Adipose tissue (tissue), 3 donors: Measurements from ENCODE around the gene GRB7. TPM values are rescaled to one million over a fixed set of nuclear protein-coding genes. Genes with fewer than 3 reads are reported as not detected.

Source experiments
- H3K27ac ChIP-seq: one replicate; pipeline ENCODE4 v1.5.1; 2013; ENCODE audit warnings: low read depth, low read length
- WGBS, 3 donors: extraction: QIAGEN DNeasy Blood & Tissue Kit; methylation state at CpG; one replicate each; pipeline ENCODE4 v1.1.7; 2013; 5-methylcytosine and 5-hydroxymethylcytosine counted together
- polyA plus RNA-seq, 3 donors: library from polyadenylated mRNA; stranded (reverse); fragments of 200-250 nt; gene quantifications; one replicate each; pipeline ENCODE4 v1.2.3, GENCODE V29; 2013
- donor health status: healthy with polysubstance abuse.
- donor health status: Bipolar disorder and iron deficiency.
- donor health status: healthy.

Gene GRB7
- polyA plus RNA-seq, 3 donors = 0.34 to 29.6 (median 2.8) TPM

DNA sequence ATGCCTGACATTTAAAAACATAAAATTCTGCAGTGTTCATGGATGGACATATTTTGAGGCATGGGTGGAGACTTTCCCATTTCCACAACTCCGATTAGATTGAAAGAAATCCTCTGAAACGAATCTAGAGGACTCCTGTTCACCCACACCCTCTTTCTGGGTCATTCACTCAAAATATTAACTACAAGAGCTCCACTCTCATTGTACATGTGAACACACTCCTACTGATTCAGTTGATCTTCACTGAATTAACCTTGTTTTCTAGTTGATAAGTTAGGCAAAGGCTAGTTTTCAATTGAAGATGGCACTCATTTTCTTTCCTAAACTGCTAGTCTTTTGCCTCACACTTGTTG, 44.1 kb downstream of the GRB7 start:
- no peak overlapping the region for H3K27ac ChIP-seq
- 44 to 74% (median 66%) methylated on average over 2 of the region's 2 CpGs for WGBS, 3 donors

- H3K27ac ChIP-seq = no peak overlapping the region
- whole genome bisulfite sequencing, 3 donors = 13 to 43% (median 32%) methylated on average over 4 of the region's 4 CpGs
Observed at GRCh38 chr17:39782481-39782880, 44.7 kb downstream of the GRB7 start.

- 78 to 98% (median 96%) methylated on average over 1 of the region's 1 CpG for WGBS, 3 donors
- H3K27ac ChIP-seq = no peak overlapping the region
Observed at GRCh38 chr17:39782980-39783379, 45.2 kb downstream of the GRB7 start.

DNA sequence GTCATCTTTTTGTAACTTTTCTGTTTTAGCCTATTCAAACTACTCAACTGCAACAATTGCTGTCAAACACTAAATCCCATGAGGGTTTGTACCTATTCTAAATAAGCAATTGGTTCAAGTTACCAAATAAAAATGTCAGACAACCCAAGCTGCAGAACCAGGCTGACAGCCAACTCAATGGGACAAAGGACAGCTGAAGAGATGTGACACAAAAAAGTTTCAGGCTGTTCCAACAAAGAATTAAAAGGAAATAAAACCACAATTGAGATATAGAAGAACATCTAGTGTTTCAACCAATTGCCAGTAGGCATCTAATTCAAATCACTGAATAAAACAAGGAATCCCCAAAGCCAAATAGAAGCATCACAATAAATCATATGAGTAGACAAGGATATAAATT, 49.3 kb downstream of the GRB7 start:
- H3K27ac ChIP-seq = no peak overlapping the region

- 80 to 85% (median 83%) methylated on average over 8 of the region's 8 CpGs for WGBS, 3 donors
- H3K27ac ChIP-seq = no peak overlapping the region
Observed at GRCh38 chr17:39787743-39788484, 50.2 kb downstream of the GRB7 start.

GRCh38 chr17:39791111-39791992, 53.6 kb downstream of the GRB7 start:
- WGBS, 3 donors = 48 to 59% (median 56%) methylated on average over 6 of the region's 6 CpGs
- no peak overlapping the region for H3K27ac ChIP-seq

DNA sequence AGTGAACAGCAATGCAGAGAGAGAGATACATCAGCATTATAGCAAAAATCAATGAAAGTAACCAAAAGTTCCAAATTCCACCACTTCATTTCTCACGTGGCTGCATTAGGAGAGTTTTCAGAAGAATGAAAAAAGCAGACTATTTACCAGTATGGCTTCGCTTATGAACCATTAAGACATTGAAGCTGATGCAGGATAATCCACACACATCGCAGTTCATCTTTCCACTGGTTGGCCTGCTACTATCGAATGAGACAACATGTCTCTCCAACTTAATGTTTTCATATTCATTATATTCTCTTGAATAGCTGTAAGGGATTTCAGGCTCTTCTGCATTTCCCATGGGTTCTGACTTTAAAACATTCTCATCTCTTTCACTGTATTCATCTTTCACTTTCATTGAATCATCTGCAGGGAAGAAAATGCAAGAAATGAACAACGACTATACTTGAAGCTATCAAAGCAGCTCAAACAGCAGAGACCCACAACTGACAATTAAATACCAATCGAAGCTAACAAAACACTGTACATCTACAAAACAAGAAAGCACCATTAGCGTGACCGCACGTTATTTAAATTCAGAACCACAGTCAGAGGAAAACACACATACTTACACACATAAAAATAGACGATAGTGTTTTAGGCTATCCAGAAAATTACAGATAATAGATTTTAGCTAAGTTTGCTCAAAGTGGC, 54.9 kb downstream of the GRB7 start:
- no peak overlapping the region for H3K27ac ChIP-seq
- 75 to 86% (median 84%) methylated on average over 10 of the region's 10 CpGs for WGBS, 3 donors

- no peak overlapping the region for H3K27ac ChIP-seq
- 42 to 59% (median 58%) methylated on average over 3 of the region's 3 CpGs for WGBS, 3 donors
Observed at GRCh38 chr17:39793301-39793872, 55.6 kb downstream of the GRB7 start.

- 85 to 87% (median 86%) methylated on average over 2 of the region's 2 CpGs for WGBS, 3 donors
- H3K27ac ChIP-seq = no peak overlapping the region
Observed at GRCh38 chr17:39794249-39794970, 56.7 kb downstream of the GRB7 start.

Other genes with a start within 250 kb of the GRB7 start
- under 1 TPM in 2 of 3 donors, not detected in 1; 0.01 to 0.22 TPM for gene NEUROD2, start 130.0 kb upstream of the GRB7 start, polyA plus RNA-seq
- 100 to 1,000 TPM in 1 of 3 donors, 10 to 100 TPM in 1, 1 to 10 TPM in 1; 8.7 to 183 (median 40.4) TPM for gene PPP1R1B, start 111.0 kb upstream of the GRB7 start, polyA plus RNA-seq
- gene STARD3, start 100.8 kb upstream of the GRB7 start, polyA plus RNA-seq = 10 to 100 TPM; 42.7 to 60.8 (median 46.6) TPM
- gene TCAP, start 72.6 kb upstream of the GRB7 start, polyA plus RNA-seq = 10 to 100 TPM in 1 of 3 donors, 1 to 10 TPM in 1, under 1 TPM in 1; 0.48 to 11.5 (median 3.8) TPM
- 1 to 10 TPM; 2.1 to 9.8 (median 3.3) TPM for gene PNMT, start 69.5 kb upstream of the GRB7 start, polyA plus RNA-seq
- 10 to 100 TPM in 2 of 3 donors, 1 to 10 TPM in 1; 8.4 to 19.9 (median 12.3) TPM for gene PGAP3, start 49.9 kb upstream of the GRB7 start, polyA plus RNA-seq
- gene ERBB2, start 37.9 kb upstream of the GRB7 start, polyA plus RNA-seq = 10 to 100 TPM in 1 of 3 donors, 1 to 10 TPM in 2; 7.2 to 28.0 (median 7.4) TPM
- gene MIEN1, start 7.4 kb upstream of the GRB7 start, polyA plus RNA-seq = 10 to 100 TPM; 43.2 to 79.4 (median 45.4) TPM
- under 1 TPM; 0.29 to 0.62 (median 0.34) TPM for gene IKZF3, start 126.4 kb downstream of the GRB7 start, polyA plus RNA-seq
- not detected for gene ZPBP2, start 130.3 kb downstream of the GRB7 start, polyA plus RNA-seq
- 10 to 100 TPM in 2 of 3 donors, 1 to 10 TPM in 1; 3.8 to 24.1 (median 21.4) TPM for gene GSDMB, start 180.7 kb downstream of the GRB7 start, polyA plus RNA-seq
- 100 to 1,000 TPM in 2 of 3 donors, 10 to 100 TPM in 1; 60.2 to 215 (median 188) TPM for gene ORMDL3, start 189.7 kb downstream of the GRB7 start, polyA plus RNA-seq
- gene LRRC3C, start 189.8 kb downstream of the GRB7 start, polyA plus RNA-seq = not detected
- gene GSDMA, start 225.1 kb downstream of the GRB7 start, polyA plus RNA-seq = under 1 TPM; 0.14 to 0.91 (median 0.22) TPM
- 10 to 100 TPM; 42.6 to 81.7 (median 54.8) TPM for gene PSMD3, start 242.9 kb downstream of the GRB7 start, polyA plus RNA-seq